Thyroid gland (tissue), 4 donors: ENCODE results near the gene KCNQ1.

ENCODE experiments used
- CTCF ChIP-seq, 6 experiments: fragments of 200-600 bp in 3 of 6; fragments of 450-650 bp in 3 of 6; sonication (generic) in 3 of 6; IDR thresholded peaks; one replicate each; pipeline ENCODE4 v1.5.1; 2016 to 2019; ENCODE audit warnings: antibody characterized with exemption in 6 of 6, mild to moderate bottlenecking in 2 of 6, inconsistent platforms in 1 of 6, moderate library complexity in 1 of 6
- POLR2A ChIP-seq, 2 donors: fragments of 450-650 bp; IDR thresholded peaks; one replicate each; pipeline ENCODE4 v1.6.1; 2017; ENCODE audit warnings: antibody characterized with exemption in 2 of 2, mild to moderate bottlenecking in 2 of 2, moderate library complexity in 1 of 2

GRCh38 chr11:2898366-2899079 is 453.7 kb downstream of the KCNQ1 start:
- TF ChIP-seq CTCF (IDR thresholded peaks at IDR 0.05) (no peak), POLR2A (IDR thresholded peaks at IDR 0.05) (no peak)
